HEK293T (cell line): ENCODE data around the gene HNRNPF.
"Not testable (repeated sequence)": the region's sequence is repeated elsewhere in the genome, so short reads cannot be mapped to it uniquely, and the experiment has no call there.

Experiments
- ARNT ChIP-seq: fragments of 450-650 bp; IDR thresholded peaks from 2 replicates; pipeline ENCODE4 v1.6.1; 2017; ENCODE audit warnings: mild to moderate bottlenecking
- BHLHE40 ChIP-seq: fragments of 450-650 bp; IDR thresholded peaks from 2 replicates; pipeline ENCODE4 v1.6.1; 2016; ENCODE audit warnings: mild to moderate bottlenecking, moderate library complexity, borderline replicate concordance
- FOXA1 ChIP-seq: fragments of 450-650 bp; IDR thresholded peaks from 2 replicates; pipeline ENCODE4 v1.6.1; 2016; ENCODE audit warnings: mild to moderate bottlenecking
- FOXK2 ChIP-seq: fragments of 450-650 bp; IDR thresholded peaks from 2 replicates; pipeline ENCODE4 v1.6.1; 2016; ENCODE audit warnings: mild to moderate bottlenecking
- FOXM1 ChIP-seq: fragments of 450-650 bp; IDR thresholded peaks from 2 replicates; pipeline ENCODE4 v1.6.1; 2017; ENCODE audit warnings: mild to moderate bottlenecking, borderline replicate concordance
- HDGF ChIP-seq: fragments of 450-650 bp; IDR thresholded peaks from 2 replicates; pipeline ENCODE4 v1.6.1; 2017; ENCODE audit warnings: antibody characterized with exemption, borderline replicate concordance
- L3MBTL2 ChIP-seq: fragments of 450-650 bp; conservative IDR thresholded peaks from 2 replicates; pipeline ENCODE4 v1.6.1; 2016; ENCODE audit warnings: mild to moderate bottlenecking
- LEF1 ChIP-seq: fragments of 450-650 bp; IDR thresholded peaks from 2 replicates; pipeline ENCODE4 v1.6.1; 2017; ENCODE audit warnings: mild to moderate bottlenecking, borderline replicate concordance
- NFRKB ChIP-seq: fragments of 450-650 bp; IDR thresholded peaks from 2 replicates; pipeline ENCODE4 v1.6.1; 2016; ENCODE audit warnings: mild to moderate bottlenecking, moderate library complexity
- PKNOX1 ChIP-seq: fragments of 450-650 bp; IDR thresholded peaks from 2 replicates; pipeline ENCODE4 v1.6.1; 2016
- SP1 ChIP-seq: fragments of 450-650 bp; IDR thresholded peaks from 2 replicates; pipeline ENCODE4 v1.6.1; 2017
- SUZ12 ChIP-seq: fragments of 450-650 bp; IDR thresholded peaks from 2 replicates; pipeline ENCODE4 v1.6.1; 2016; ENCODE audit warnings: mild to moderate bottlenecking
- TARDBP ChIP-seq: fragments of 450-650 bp; IDR thresholded peaks from 2 replicates; pipeline ENCODE4 v1.6.1; 2016
- ZNF384 ChIP-seq: fragments of 450-650 bp; IDR thresholded peaks from 2 replicates; pipeline ENCODE4 v1.6.1; 2016

- TF ChIP-seq ZNF384, FOXM1, NFRKB, FOXK2, LEF1, SP1, HDGF, TARDBP, L3MBTL2, FOXA1, BHLHE40, PKNOX1, ARNT, SUZ12: not testable (repeated sequence)
These were observed 71.5 kb downstream of the HNRNPF start for GRCh38 chr10:43337536-43337935.
